ENCODE measurements around the gene ENOX1. TPM values are rescaled to one million over a fixed set of nuclear protein-coding genes. Genes with fewer than 3 reads are reported as not detected.
A peak's percentile ranks its signal among the peaks of the same experiment; 100 is the strongest.

ENOX1 gene
- polyA plus RNA-seq, 3 donors, result 8.5 to 11.1 (median 8.7) TPM

GRCh38 chr13:43289470-43290255 is 497.1 kb downstream of the ENOX1 start:
- no peak for DNase-seq

GRCh38 chr13:43286751-43287150 is 500.0 kb downstream of the ENOX1 start:
- DNase-seq, result no peak

- no peak for DNase-seq
Measured at GRCh38 chr13:43285933-43286597, 500.7 kb downstream of the ENOX1 start.

GRCh38 chr13:43284162-43284561 is 502.6 kb downstream of the ENOX1 start:
- DNase-seq, result no peak

- DNase-seq, result no peak
Measured at GRCh38 chr13:43279696-43280095, 507.1 kb downstream of the ENOX1 start.

GRCh38 chr13:43278127-43278526 is 508.6 kb downstream of the ENOX1 start:
- no peak for DNase-seq

GRCh38 chr13:43277142-43277541 is 509.6 kb downstream of the ENOX1 start:
- DNase-seq, result no peak

GRCh38 chr13:43274881-43275280 is 511.9 kb downstream of the ENOX1 start:
- DNase-seq, result no peak

GRCh38 chr13:43273362-43273761 is 513.4 kb downstream of the ENOX1 start:
- DNase-seq, result no peak

GRCh38 chr13:43272851-43273250 is 513.9 kb downstream of the ENOX1 start:
- DNase-seq, result no peak

- no peak for DNase-seq
Measured at GRCh38 chr13:43271152-43271551, 515.6 kb downstream of the ENOX1 start.

- DNase-seq, result no peak
Measured at GRCh38 chr13:43270130-43270830, 516.5 kb downstream of the ENOX1 start.

GRCh38 chr13:43269037-43269481 is 517.7 kb downstream of the ENOX1 start:
- peak; percentile 83 for DNase-seq

- DNase-seq, result peak; percentile 24
Measured at GRCh38 chr13:43268632-43269031, 518.1 kb downstream of the ENOX1 start.

- no peak for DNase-seq
Measured at GRCh38 chr13:43267916-43268315, 518.9 kb downstream of the ENOX1 start.

GRCh38 chr13:43266936-43267615 is 519.7 kb downstream of the ENOX1 start:
- no peak for DNase-seq

- DNase-seq, result no peak
Measured at GRCh38 chr13:43265028-43265427, 521.7 kb downstream of the ENOX1 start.

- no peak for DNase-seq
Measured at GRCh38 chr13:43264458-43264857, 522.3 kb downstream of the ENOX1 start.

- no peak for DNase-seq
Measured at GRCh38 chr13:43263047-43263446, 523.7 kb downstream of the ENOX1 start.

GRCh38 chr13:43260999-43261398 is 525.8 kb downstream of the ENOX1 start:
- no peak for DNase-seq

- DNase-seq, result no peak
Measured at GRCh38 chr13:43258771-43259170, 528.0 kb downstream of the ENOX1 start.

GRCh38 chr13:43257765-43258164 is 529.0 kb downstream of the ENOX1 start:
- DNase-seq, result no peak
